Fibroblast of skin of right biceps (primary cell): Measurements from ENCODE around the gene MBD6.

Experiments used
- DNase-seq: peaks from one replicate; pipeline ENCODE4 v3.0.0-alpha.2; 2013

The MBD6 gene

DNA sequence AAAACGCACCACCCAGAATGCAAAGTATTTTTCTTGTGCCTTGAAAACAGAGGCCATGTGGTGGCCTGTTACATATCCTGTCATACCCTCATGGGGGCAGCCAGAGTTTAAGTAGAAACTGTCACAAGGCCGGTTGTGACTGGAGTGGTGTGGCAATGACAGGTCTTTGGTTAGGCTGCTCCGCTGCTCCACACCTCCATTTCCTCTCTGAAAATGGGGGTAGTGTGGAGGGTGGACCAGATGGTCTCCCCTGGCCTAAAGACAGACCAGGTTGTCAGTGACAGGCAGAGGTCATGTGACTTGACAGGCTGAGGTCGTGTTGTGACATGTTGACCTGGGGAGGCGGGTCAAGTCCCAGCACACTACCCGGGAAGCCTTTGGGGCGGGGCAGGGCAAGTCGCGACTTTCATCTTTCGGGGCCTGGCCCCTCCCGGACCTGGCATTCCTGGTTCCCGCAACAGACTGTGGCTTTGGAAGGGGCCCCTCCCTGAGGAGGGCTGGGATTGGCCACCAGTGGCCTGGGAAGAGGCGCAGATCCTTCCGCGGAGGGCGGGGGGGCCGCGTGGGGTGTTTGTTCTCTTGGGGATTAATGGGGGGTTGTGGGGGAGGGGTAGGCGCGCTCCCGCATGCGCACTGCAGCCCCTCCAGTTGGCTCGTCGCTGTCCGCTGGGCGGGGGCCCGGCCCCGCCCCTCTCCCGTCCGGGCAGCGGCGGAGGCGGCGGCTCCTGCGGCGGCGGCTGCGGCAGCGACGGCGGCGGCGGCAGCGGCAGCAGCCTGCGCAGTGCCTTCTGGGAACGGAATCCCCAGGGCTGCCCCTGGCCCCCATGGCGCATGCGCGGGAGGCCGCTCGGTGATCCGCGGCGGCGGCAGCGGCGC is at the start of gene MBD6:
TSS of gene MBD6 (plus strand) at position 814 of the 876 bp plus-strand sequence. CDS start 1,480 bp downstream, outside the sequence.
- DNase-seq: peak; percentile 96

- no peak for DNase-seq
Observed at GRCh38 chr12:57473392-57473791, 49.2 kb upstream of the MBD6 start.

DNA sequence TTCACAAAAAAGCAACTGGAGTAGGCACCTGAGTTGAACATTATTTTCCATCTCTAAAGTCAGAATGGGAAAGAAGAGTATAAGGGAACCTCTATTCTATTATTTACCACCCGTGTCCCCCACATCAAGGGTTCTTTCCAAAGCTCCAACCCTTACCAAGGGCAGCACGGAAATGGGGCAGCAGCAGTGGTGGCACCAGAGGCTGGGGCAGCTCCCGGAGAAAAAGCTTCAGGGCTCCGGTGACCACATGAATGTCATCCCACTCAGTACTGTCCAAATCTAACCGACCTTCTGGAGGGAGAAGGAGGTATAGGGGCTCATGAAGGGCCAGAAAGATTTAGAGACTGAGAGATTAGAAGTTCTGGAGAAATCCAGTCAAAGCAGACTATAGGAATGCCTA is 48.7 kb upstream of the MBD6 start:
- DNase-seq: no peak

GRCh38 chr12:57474430-57474829 is 48.2 kb upstream of the MBD6 start:
- no peak for DNase-seq

- DNase-seq: no peak
Observed at GRCh38 chr12:57474862-57475261, 47.8 kb upstream of the MBD6 start.

- no peak for DNase-seq
Observed at GRCh38 chr12:57475271-57476161, 47.1 kb upstream of the MBD6 start.

DNA sequence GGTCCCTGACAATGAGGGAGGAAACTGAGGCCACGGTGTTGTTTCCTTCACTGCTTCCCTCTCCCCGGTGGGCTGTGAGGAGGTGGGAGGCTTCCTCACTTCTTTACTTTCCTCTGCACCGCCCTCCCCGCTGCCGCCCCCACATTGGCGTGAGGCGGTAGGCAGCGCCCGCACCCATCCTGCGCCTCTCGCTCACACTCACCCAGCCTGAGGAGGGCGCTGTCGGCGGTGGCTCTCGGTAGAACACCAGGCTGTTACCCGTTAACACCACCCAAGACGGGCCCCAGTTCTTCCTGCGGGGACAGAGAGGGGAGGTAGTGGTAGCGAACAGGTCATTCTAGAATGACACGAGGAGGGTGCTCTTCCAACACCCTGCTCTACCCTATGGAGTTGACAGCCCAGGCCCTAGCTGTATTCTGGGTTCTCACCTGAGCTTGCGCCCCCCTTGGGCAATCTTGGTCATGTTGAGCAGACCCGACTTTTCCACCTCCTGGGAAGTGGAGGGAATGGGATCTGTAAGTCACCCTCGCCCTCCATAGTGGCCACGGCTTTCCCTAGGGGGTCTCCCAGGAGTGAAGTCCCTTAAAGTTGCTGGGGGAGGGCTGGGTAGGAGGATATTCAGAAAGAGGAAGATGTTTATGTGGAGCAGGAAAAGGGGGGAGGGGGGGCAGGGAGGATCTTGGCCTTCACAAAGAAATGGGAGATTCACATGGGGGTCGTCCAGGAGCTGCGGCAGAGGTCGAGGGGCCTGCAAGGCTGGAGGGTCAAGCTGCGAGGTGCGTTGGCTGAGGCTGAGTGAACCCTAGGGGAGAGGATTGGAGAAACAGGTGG is 46.2 kb upstream of the MBD6 start:
- no peak for DNase-seq

DNA sequence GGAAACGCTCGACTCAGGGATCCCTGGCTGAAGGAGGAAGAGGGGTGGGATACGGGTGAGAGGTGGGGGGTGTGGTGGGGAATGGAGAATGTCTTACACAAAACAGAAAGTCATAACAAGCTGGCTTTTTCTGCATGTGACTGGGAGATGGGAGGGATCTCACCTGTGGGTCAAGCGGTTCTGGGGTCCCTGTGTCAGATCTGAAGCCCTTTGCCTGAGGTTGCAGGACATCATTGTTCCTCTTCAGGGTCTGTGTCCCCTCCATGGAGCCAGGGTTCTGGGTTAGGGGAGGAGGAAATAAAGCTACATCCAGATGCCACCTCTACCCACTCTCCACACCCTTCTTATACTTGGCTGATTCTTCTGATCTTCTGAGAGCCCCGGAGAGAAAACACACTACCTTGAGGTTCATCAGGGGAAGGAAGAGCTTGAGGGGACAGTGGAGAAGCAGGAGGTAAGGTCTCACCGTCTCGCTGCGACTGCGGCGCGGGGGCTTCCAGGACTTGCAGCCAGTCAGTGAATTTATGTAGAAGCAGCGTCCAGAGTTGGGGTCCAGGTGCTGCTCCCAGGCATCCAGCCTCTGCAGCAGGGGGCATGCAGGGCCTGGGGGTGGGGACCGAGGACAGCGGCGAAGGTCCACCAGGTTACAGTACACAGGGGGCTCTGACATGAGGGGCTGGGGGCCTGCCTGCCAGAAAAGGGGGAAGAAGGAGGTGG is 45.5 kb upstream of the MBD6 start:
- no peak for DNase-seq

GRCh38 chr12:57477710-57478681 is 44.6 kb upstream of the MBD6 start:
- peak; percentile 34 for DNase-seq

- DNase-seq: no peak
Observed at GRCh38 chr12:57479043-57479375, 43.6 kb upstream of the MBD6 start.

DNA sequence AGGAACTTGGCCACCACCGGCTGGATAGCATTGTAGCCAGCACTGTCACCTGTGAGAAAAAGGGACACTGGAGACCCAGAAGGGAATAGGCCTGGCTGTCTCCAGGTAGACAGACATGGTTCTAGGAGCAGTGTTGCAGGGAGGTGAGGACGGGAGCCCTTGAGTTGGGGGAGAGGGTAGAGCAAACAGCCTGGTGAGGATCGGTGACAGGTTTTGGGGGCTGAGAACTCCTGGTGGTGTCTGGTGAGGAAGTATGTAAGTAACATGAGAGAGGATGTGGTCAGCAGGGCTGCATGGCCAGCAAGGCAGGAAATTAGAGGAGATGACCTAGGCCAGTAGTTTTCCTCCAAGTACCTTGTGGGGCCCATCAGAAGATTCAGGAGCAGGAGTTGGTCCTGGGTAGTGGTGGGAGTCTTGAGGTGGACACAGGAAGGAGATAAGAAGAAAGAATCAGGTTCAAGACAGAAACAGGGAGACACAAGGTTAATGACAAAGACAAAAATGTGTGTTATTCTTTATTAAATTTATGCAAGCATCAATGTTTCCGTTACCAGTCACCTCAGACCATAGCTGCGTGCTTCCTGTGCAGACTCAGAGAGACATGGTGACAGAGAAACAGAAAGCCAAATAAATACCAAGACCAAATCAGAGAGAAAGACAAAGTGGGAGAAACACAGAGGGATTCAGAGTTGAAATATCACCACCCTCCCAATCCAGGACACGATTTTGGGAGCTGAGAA is 43.1 kb upstream of the MBD6 start, which contains the start of gene ARHGAP9:
TSS of gene ARHGAP9 (minus strand) at position 491 of the 740 bp plus-strand sequence. CDS start at position 31, 460 bp downstream.
- no peak for DNase-seq

DNA sequence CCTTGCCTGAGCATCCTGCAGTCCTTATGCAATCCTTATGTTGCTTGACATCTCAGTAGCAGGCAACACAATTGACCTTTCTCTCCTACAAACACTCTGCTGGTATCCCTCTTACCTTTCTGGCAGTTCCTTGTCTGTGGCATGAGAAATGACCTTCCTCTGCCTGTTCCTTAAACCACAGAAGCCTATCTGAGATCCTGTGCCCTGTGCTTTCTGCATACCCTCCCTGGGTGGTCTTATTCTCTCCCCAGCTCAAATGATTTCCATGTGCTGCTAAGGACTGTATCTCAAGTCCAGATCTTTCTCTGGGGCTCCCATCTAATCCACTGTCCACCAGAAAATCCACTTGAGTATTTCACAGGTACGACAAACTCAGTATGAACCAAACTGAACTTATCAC is 41.0 kb upstream of the MBD6 start:
- DNase-seq: no peak

GRCh38 chr12:57483466-57483865 is 39.2 kb upstream of the MBD6 start:
- peak; percentile 80 for DNase-seq

- DNase-seq: no peak
Observed at GRCh38 chr12:57485695-57486094, 36.9 kb upstream of the MBD6 start.

DNA sequence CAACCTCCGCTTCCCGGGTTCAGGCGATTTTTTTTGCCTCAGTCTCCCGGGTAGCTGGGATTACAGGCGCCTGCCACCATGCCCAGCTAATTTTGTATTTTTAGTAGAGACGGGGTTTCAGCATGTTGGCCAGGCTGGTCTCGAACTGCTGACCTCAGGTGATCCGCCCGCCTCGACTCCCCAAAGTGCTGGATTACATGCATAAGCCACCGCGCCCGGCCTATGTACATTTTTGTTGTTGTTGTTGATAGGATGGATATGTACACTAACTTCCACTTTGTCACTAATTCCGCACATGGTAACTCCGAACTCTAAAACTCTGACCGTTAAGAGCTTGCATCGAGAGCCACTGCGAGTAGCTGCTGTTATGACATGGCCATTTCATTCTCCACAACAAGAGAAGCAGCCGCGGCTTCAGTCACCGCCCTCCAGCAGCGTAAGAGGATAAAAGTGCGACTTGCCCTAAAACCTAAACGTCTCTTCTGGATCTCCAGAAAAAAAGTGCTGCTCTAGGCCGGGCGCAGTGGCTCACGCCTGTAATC is 35.5 kb upstream of the MBD6 start:
- no peak for DNase-seq

DNA sequence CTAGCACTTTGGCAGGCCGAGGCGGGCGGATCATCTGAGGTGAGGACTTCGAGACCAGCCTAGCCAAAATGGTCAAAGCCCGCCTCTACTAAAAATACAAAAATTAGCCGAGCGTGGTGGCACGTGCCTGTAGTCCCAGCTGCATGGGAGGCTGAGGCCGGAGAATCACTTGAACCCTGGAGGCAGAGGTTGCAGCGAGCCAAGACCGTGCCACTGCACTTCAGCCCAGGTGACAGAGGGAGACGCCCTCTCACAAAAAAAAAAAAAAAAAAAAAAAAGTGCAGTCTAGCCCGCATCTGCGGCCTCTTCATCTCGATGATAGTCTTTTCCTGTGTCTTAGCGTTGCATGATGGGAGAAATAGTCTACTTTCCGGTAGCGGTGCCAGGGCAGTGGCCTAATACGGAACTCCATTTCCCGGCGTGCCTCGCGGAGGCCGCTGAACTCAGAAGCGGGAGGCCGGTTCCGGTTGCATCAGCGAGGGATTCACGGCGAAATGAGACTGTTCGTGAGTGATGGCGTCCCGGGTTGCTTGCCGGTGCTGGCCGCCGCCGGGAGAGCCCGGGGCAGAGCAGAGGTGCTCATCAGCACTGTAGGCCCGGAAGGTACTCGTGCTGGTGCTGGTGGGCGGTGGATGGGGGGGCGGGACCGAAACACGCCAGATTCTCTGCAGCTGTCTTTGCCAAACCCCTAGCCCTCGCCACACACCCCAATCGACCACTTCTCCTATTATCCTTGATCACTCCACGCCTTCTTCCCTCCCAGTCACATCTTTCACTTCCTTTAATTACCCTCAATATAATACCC is 34.8 kb upstream of the MBD6 start, which contains the start of gene MARS1:
TSS of gene MARS1 (plus strand) at position 472 of the 805 bp plus-strand sequence. CDS start at position 495, 23 bp downstream.
- DNase-seq: peak; percentile 98

DNA sequence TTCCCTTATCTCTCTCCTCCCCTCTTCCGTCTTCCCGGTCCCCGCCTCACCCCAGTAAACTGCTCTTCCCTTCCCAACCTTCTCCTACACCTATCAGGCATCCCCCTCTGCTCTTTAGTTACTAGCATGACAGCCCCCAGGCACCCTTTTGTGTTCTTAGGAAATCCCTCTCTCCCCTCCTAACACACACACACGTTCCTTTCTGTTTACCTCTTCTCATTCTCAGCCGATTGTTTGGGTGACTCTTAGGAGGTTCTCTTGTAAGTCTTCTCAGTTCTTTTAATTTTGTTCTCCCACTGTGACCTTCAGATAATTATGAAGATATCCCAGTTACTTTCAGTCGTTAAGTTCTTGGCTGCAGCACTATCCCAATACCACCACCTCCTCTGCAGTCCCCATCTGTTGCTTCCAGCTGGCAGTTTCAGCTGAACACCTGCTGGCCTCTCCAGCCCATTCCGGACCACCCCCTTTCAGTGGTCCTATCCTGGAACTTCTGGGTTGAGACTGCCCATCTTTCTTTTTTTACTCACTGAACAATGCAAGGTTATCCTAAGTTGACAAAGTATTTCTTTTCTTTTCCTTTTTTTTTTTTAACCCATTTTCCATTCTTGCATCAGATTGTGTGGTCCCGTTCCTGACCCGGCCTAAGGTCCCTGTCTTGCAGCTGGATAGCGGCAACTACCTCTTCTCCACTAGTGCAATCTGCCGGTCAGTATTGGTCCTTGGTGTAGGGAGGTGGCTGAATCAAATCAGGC is 34.0 kb upstream of the MBD6 start:
- DNase-seq: no peak

DNA sequence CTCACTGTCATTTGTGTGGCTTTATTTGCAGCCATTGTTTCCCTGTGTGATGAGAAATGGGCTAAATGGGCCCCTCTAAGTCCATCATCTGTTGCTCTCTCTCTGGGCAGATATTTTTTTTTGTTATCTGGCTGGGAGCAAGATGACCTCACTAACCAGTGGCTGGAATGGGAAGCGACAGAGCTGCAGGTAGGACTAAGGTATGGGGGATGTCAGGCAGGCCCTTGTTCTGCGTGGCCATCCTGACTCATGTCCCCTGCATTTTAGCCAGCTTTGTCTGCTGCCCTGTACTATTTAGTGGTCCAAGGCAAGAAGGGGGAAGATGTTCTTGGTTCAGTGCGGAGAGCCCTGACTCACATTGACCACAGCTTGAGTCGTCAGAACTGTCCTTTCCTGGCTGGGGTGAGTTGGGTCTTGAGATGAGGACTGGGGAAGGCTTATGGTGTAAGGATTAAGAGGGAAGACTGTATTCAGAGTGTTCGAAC is 33.4 kb upstream of the MBD6 start:
- peak; percentile 34 for DNase-seq
